ENCODE measurements around the gene FANCC. TPM values are rescaled to one million over a fixed set of nuclear protein-coding genes. Genes with fewer than 3 reads are reported as not detected.

Gene FANCC
- total RNA-seq, 1 donor from 2014 or later: 6.1 TPM

- intact Hi-C loops (cut with DNase I): loop anchor here (5.0 kb wide), 1 partner anchor 81 kb away; no protein-coding TSS in a partner anchor
- DNase-seq (ENCODE audit: missing footprints): no peak
- no peak for ATAC-seq
Measured at GRCh38 chr9:95088421-95089161, 228.9 kb downstream of the FANCC start.

GRCh38 chr9:95087659-95088242 lies 229.8 kb downstream of the FANCC start:
- intact Hi-C loops (cut with DNase I): loop anchor here (5.0 kb wide), 1 partner anchor 80 kb away; no protein-coding TSS in a partner anchor
- no peak for ATAC-seq
- DNase-seq (ENCODE audit: missing footprints): no peak

GRCh38 chr9:95086564-95086955 lies 230.9 kb downstream of the FANCC start:
- no peak for ATAC-seq
- no peak for DNase-seq (ENCODE audit: missing footprints)
- intact Hi-C loops (cut with DNase I): loop anchor here (5.0 kb wide), 1 partner anchor 79 kb away; no protein-coding TSS in a partner anchor

- peak; percentile 29 for ATAC-seq
- intact Hi-C loops (cut with DNase I): loop anchor here (5.0 kb wide), 1 partner anchor 79 kb away; no protein-coding TSS in a partner anchor
Measured at GRCh38 chr9:95085861-95086563, 231.5 kb downstream of the FANCC start.

GRCh38 chr9:95085036-95085770 lies 232.3 kb downstream of the FANCC start:
- DNase-seq (ENCODE audit: missing footprints) (no peak), ATAC-seq (no peak)
- intact Hi-C loops (cut with DNase I): loop anchor here (5.0 kb wide), 1 partner anchor 78 kb away; no protein-coding TSS in a partner anchor

More at GRCh38 chr9:95085861-95086563, 231.5 kb downstream of the FANCC start:
- no peak for DNase-seq (ENCODE audit: missing footprints)

GRCh38 chr9:95084254-95084934 lies 233.1 kb downstream of the FANCC start:
- ATAC-seq: no peak
- intact Hi-C loops (cut with DNase I): loop anchor here (5.0 kb wide), 1 partner anchor 37 kb away; no protein-coding TSS in a partner anchor
- no peak for DNase-seq (ENCODE audit: missing footprints)

GRCh38 chr9:95083086-95083768 lies 234.3 kb downstream of the FANCC start:
- DNase-seq (ENCODE audit: missing footprints) (no peak), ATAC-seq (peak; percentile 5)
- intact Hi-C loops (cut with DNase I): loop anchor here (5.0 kb wide), 1 partner anchor 36 kb away; no protein-coding TSS in a partner anchor

GRCh38 chr9:95082401-95083084 lies 235.0 kb downstream of the FANCC start:
- no peak for ATAC-seq
- no peak for DNase-seq (ENCODE audit: missing footprints)
- intact Hi-C loops (cut with DNase I): loop anchor here (5.0 kb wide), 1 partner anchor 35 kb away; no protein-coding TSS in a partner anchor

- ATAC-seq (no peak), DNase-seq (ENCODE audit: missing footprints) (no peak)
- intact Hi-C loops (cut with DNase I): loop anchor here (5.0 kb wide), 1 partner anchor 35 kb away; no protein-coding TSS in a partner anchor
Measured at GRCh38 chr9:95081998-95082397, 235.5 kb downstream of the FANCC start.

GRCh38 chr9:95080961-95081647 lies 236.4 kb downstream of the FANCC start:
- intact Hi-C loops (cut with DNase I): loop anchor here (5.0 kb wide), 1 partner anchor 34 kb away; no protein-coding TSS in a partner anchor
- DNase-seq (ENCODE audit: missing footprints) (no peak), ATAC-seq (no peak)

GRCh38 chr9:95079461-95079860 lies 238.0 kb downstream of the FANCC start:
- intact Hi-C loops (cut with DNase I): no loop called here
- DNase-seq (ENCODE audit: missing footprints): no peak
- no peak for ATAC-seq

GRCh38 chr9:95078939-95079338 lies 238.6 kb downstream of the FANCC start:
- ATAC-seq (peak; percentile 58), DNase-seq (ENCODE audit: missing footprints) (no peak)
- intact Hi-C loops (cut with DNase I): no loop called here

GRCh38 chr9:95078511-95078910 lies 239.0 kb downstream of the FANCC start:
- no peak for DNase-seq (ENCODE audit: missing footprints)
- intact Hi-C loops (cut with DNase I): no loop called here
- no peak for ATAC-seq

GRCh38 chr9:95077766-95078370 lies 239.6 kb downstream of the FANCC start:
- intact Hi-C loops (cut with DNase I): no loop called here
- DNase-seq (ENCODE audit: missing footprints) (no peak), ATAC-seq (no peak)

- no peak for DNase-seq (ENCODE audit: missing footprints)
Measured at GRCh38 chr9:95077053-95077765, 240.3 kb downstream of the FANCC start.

More at GRCh38 chr9:95077053-95077765, 240.3 kb downstream of the FANCC start:
- intact Hi-C loops (cut with DNase I): no loop called here
- peak; percentile 23 for ATAC-seq
